ENCODE measurements around the gene OSBPL1A.

OSBPL1A gene

GRCh38 chr18:24230766-24231165 lies 166.9 kb downstream of the OSBPL1A start:
- in situ Hi-C loops (cut with HindIII; ENCODE audit: low sequenced_read_pairs): no loop called here

GRCh38 chr18:24228667-24229041 lies 169.0 kb downstream of the OSBPL1A start:
- in situ Hi-C loops (cut with HindIII; ENCODE audit: low sequenced_read_pairs): no loop called here

GRCh38 chr18:24227977-24228666 lies 169.5 kb downstream of the OSBPL1A start:
- in situ Hi-C loops (cut with HindIII; ENCODE audit: low sequenced_read_pairs): no loop called here

- in situ Hi-C loops (cut with HindIII; ENCODE audit: low sequenced_read_pairs): no loop called here
These were observed 177.3 kb downstream of the OSBPL1A start for GRCh38 chr18:24220318-24220688.

GRCh38 chr18:24219561-24220317 lies 177.9 kb downstream of the OSBPL1A start:
- in situ Hi-C loops (cut with HindIII; ENCODE audit: low sequenced_read_pairs): no loop called here

- in situ Hi-C loops (cut with HindIII; ENCODE audit: low sequenced_read_pairs): no loop called here
These were observed 182.7 kb downstream of the OSBPL1A start for GRCh38 chr18:24214913-24215312.

GRCh38 chr18:24214144-24214543 lies 183.5 kb downstream of the OSBPL1A start:
- in situ Hi-C loops (cut with HindIII; ENCODE audit: low sequenced_read_pairs): no loop called here

- in situ Hi-C loops (cut with HindIII; ENCODE audit: low sequenced_read_pairs): no loop called here
These were observed 184.7 kb downstream of the OSBPL1A start for GRCh38 chr18:24212939-24213338.

- in situ Hi-C loops (cut with HindIII; ENCODE audit: low sequenced_read_pairs): no loop called here
These were observed 188.1 kb downstream of the OSBPL1A start for GRCh38 chr18:24209558-24209957.

- in situ Hi-C loops (cut with HindIII; ENCODE audit: low sequenced_read_pairs): no loop called here
These were observed 189.2 kb downstream of the OSBPL1A start for GRCh38 chr18:24208270-24209035.

GRCh38 chr18:24204904-24205303 lies 192.7 kb downstream of the OSBPL1A start:
- in situ Hi-C loops (cut with HindIII; ENCODE audit: low sequenced_read_pairs): no loop called here

- in situ Hi-C loops (cut with HindIII; ENCODE audit: low sequenced_read_pairs): no loop called here
These were observed 195.6 kb downstream of the OSBPL1A start for GRCh38 chr18:24201699-24202687.

GRCh38 chr18:24200494-24201290 lies 196.9 kb downstream of the OSBPL1A start:
- in situ Hi-C loops (cut with HindIII; ENCODE audit: low sequenced_read_pairs): no loop called here

- in situ Hi-C loops (cut with HindIII; ENCODE audit: low sequenced_read_pairs): no loop called here
These were observed 198.2 kb downstream of the OSBPL1A start for GRCh38 chr18:24199372-24199962.

GRCh38 chr18:24198461-24198860 lies 199.2 kb downstream of the OSBPL1A start:
- in situ Hi-C loops (cut with HindIII; ENCODE audit: low sequenced_read_pairs): no loop called here

- in situ Hi-C loops (cut with HindIII; ENCODE audit: low sequenced_read_pairs): no loop called here
These were observed 200.2 kb downstream of the OSBPL1A start for GRCh38 chr18:24197412-24197811.

- in situ Hi-C loops (cut with HindIII; ENCODE audit: low sequenced_read_pairs): no loop called here
These were observed 200.9 kb downstream of the OSBPL1A start for GRCh38 chr18:24196764-24197163.

- in situ Hi-C loops (cut with HindIII; ENCODE audit: low sequenced_read_pairs): no loop called here
These were observed 202.1 kb downstream of the OSBPL1A start for GRCh38 chr18:24195296-24196053.

GRCh38 chr18:24190590-24190989 lies 207.0 kb downstream of the OSBPL1A start:
- in situ Hi-C loops (cut with HindIII; ENCODE audit: low sequenced_read_pairs): no loop called here
